WERI-Rb-1 (cell line): Measurements from ENCODE around the gene SPON2.

Source experiments
- DNase-seq: peaks from one replicate; pipeline ENCODE4 v3.0.0-alpha.2; 2020
- H3K27ac ChIP-seq: fragments of 250-450 bp; sonication (Bioruptor Pico); 2 replicates; pipeline ENCODE4 v1.5.1; 2020; ENCODE audit warnings: mild to moderate bottlenecking, moderate library complexity
- H3K27me3 ChIP-seq: fragments of 250-450 bp; sonication (Bioruptor Pico); 2 replicates; pipeline ENCODE4 v1.5.1; 2021; ENCODE audit warnings: mild to moderate bottlenecking, low read depth, moderate library complexity; ENCODE audit not compliant: insufficient read depth, severe bottlenecking
- H3K36me3 ChIP-seq: fragments of 250-450 bp; sonication (Bioruptor Pico); 2 replicates; pipeline ENCODE4 v1.5.1; 2020; ENCODE audit warnings: mild to moderate bottlenecking, moderate library complexity
- H3K4me3 ChIP-seq: 2 replicates; pipeline ENCODE4 v1.5.1; 2011; ENCODE audit warnings: low read depth, mild to moderate bottlenecking, control low read depth, low read length
- H3K9me3 ChIP-seq: fragments of 250-450 bp; sonication (Bioruptor Pico); 2 replicates; pipeline ENCODE4 v1.5.1; 2021; ENCODE audit warnings: mild to moderate bottlenecking, moderate library complexity; ENCODE audit not compliant: severe bottlenecking
- TF ChIP-seq, protein P1 (sequence below): IDR thresholded peaks from 2 replicates; pipeline ENCODE4 v1.5.1; 2011; ENCODE audit warnings: low read depth, mild to moderate bottlenecking, control low read depth, inconsistent platforms, low read length

SPON2 gene

DNA sequence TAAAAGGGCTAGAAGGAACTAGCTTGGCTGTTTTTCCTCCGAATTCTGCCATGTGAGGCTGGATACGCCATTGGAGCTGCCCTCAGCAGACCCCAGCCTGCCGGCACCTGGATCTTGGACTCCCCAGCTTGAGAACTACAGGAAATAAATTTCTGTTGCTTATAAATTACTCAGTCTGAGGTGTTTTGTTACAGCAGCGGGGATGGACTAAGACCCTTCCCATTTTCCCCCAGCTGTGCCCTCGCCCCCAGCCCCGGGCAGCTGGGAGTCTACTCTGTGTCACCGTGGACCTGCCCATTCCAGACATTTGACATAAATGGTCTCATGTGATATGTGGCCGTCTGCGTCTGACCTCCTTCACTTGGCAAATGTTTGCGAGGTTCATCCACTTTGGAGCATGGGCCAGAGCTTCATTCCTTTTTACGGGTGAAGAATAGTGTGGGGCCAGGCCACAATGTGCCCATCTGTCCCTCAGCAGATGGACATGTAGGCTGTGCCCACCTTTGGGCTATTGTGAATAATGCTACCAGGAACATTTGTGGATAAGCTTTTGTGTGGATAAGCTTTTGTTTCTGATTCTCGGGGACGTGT lies 30.7 kb upstream of the SPON2 start:
- no peak overlapping the region for H3K4me3 ChIP-seq
- 0 out of 2 replicates have a peak, but pooled peaks cover 7% of the 10 kb centered on the region for H3K36me3 ChIP-seq
- H3K27me3 ChIP-seq: no peaks in the 10 kb centered on the region
- peak overlapping the region; percentile 2 for H3K27ac ChIP-seq
- no peak for DNase-seq
- TF ChIP-seq, protein P1, sequence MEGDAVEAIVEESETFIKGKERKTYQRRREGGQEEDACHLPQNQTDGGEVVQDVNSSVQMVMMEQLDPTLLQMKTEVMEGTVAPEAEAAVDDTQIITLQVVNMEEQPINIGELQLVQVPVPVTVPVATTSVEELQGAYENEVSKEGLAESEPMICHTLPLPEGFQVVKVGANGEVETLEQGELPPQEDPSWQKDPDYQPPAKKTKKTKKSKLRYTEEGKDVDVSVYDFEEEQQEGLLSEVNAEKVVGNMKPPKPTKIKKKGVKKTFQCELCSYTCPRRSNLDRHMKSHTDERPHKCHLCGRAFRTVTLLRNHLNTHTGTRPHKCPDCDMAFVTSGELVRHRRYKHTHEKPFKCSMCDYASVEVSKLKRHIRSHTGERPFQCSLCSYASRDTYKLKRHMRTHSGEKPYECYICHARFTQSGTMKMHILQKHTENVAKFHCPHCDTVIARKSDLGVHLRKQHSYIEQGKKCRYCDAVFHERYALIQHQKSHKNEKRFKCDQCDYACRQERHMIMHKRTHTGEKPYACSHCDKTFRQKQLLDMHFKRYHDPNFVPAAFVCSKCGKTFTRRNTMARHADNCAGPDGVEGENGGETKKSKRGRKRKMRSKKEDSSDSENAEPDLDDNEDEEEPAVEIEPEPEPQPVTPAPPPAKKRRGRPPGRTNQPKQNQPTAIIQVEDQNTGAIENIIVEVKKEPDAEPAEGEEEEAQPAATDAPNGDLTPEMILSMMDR: no peak
- no peaks in the 10 kb centered on the region for H3K9me3 ChIP-seq

DNA sequence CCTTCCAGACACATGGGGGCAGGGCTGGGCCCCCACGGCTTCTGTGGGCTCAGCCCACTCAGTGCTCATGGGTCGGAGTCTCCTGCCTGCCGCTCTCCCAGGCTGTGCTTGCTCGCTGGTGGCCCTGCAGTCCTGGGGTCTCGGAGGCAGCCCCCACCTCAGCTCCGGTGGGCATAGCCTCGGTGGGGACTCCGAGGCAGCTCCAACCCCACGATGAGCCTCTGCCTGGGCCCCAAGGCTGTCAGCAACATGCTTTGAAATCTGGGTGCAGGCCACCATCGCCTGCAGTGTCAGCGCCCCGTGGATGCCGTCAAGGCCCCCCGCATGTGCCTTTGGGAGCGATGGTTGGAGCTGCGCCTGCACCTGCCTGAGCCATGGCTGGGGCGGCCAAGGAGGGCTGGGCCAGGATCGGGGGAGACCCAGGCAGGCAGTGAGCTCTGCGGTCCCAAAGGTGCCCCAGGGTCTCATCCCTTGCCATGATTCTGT lies 30.2 kb upstream of the SPON2 start:
- TF ChIP-seq, protein P1: no peak
- H3K9me3 ChIP-seq: no peaks in the 10 kb centered on the region
- no peak overlapping the region for H3K4me3 ChIP-seq
- no peak for DNase-seq
- peak overlapping the region; percentile 2 for H3K27ac ChIP-seq
- no peaks in the 10 kb centered on the region for H3K27me3 ChIP-seq
- 0 out of 2 replicates have a peak, but pooled peaks cover 7% of the 10 kb centered on the region for H3K36me3 ChIP-seq

DNA sequence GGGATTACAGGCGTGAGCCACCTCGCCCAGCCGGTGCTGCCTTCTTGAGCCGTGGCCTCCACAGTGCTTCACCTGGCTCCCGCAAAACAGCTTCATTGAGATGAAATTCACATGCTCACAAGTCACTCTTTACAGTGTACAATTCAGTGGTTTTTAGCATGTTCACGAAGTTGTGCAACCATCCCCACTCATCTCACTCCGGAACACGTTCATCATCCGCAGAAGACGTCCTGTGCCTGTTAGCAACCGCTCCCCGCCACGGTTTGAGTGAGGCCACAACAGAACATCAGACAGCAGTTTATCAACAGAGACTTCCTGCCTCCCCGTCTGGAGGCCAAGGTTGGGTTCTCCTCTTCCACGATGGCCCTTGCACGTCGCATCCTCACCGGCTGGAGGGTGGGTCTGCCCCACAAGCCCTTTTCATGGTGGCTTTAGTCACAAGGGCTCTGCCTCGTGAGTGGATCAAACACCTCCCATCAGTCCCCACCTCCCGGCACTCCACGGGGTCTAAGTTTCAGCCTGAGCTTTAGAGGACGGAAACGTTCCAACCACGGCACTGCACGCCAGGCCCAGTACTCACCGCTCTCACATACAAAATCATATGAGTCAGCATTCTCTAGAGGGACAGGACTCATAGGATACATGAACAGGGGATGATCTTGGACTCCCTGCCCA lies 29.6 kb upstream of the SPON2 start:
- Histone ChIP-seq H3K9me3 (no peaks in the 10 kb centered on the region), H3K36me3 (0 out of 2 replicates have a peak, but pooled peaks cover 7% of the 10 kb centered on the region), H3K27ac (no peak overlapping the region; the same call in 1 of the 2 replicates), H3K4me3 (no peak overlapping the region), H3K27me3 (no peaks in the 10 kb centered on the region)
- DNase-seq: no peak
- TF ChIP-seq, protein P1: no peak

DNA sequence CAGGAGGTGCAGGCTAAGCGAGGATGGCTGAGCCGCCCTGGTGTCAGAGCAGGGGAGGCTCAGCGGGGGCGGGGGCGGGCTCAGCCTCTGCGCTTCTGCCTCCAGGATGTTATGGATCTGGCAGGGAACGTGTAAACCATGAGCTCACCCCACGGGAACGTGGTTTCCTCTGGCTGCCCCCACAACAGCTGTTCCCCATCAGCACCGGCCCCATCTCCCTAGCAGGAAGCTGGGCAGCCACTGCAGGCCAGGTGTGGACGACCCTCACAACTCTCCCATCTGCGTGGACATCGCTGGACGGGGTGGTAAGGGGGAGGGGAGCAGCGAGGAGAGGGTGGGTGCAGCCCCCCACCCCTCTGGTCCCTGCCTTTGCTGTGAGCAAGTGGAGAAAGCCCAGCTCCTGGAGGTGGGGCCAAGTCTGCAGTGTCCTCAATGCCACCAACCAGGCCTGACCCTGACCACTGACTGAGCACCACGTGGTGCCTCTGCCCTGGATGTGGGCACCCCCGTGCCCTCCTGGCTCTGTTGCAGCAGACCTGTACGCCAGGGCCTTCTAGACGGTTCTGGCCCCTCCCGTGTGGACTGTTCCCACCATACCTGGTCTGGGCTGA lies 28.1 kb upstream of the SPON2 start:
- H3K4me3 ChIP-seq: no peak overlapping the region
- H3K27ac ChIP-seq: peak overlapping the region; percentile 42
- DNase-seq: peak; percentile 57

DNA sequence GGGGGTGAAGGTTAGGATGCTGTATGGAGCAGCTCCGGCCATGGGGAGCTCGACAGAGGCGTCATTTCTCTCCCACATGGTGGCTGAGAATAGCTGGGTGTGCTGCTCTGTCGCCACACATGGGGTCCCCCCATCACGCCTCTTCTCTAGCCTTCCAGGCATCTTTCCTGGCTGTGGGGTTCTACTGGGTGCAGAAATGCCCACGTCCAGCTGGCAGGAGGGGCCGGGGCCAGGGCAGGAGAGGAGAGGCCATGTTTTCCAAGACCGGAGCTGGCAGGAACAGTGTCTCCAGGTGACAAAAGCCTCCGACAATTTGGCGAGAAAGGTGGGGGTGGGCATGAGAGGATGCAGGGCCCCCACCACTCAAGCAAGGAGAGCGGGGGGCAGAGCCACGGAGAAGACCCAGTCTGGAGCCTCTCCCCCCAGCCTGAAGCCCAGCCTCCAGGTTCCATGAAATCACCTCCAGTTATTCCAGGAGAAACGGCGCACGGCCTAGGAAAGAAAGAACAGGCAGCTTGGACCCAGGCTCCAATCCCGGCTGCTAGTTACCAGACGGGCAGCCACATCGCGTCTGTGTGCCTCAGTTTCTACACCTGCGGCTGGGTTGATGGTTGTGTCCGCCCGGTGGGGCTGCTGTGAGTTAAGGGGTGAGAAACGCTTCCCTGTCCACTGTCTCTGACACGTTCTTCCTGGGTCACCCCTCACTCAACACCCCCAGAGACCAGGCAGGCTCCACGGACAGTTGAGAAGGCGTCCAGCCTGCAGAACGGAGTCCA lies 27.4 kb upstream of the SPON2 start:
- H3K4me3 ChIP-seq: no peak overlapping the region
- no peak for DNase-seq
- peak overlapping the region; percentile 42 for H3K27ac ChIP-seq

More for the DNA sequence above, 28.1 kb upstream of the SPON2 start:
- H3K27me3 ChIP-seq: no peaks in the 10 kb centered on the region
- TF ChIP-seq, protein P1: 0 out of 2 replicates have a peak, but pooled peaks have one; percentile 1
- H3K9me3 ChIP-seq: no peaks in the 10 kb centered on the region
- H3K36me3 ChIP-seq: 0 out of 2 replicates have a peak, but pooled peaks cover 7% of the 10 kb centered on the region

More for the DNA sequence above, 27.4 kb upstream of the SPON2 start:
- 0 out of 2 replicates have a peak, but pooled peaks cover 5% of the 10 kb centered on the region for H3K36me3 ChIP-seq
- TF ChIP-seq, protein P1: no peak
- H3K27me3 ChIP-seq: no peaks in the 10 kb centered on the region
- no peaks in the 10 kb centered on the region for H3K9me3 ChIP-seq
